Measurements from ENCODE around the gene MAP2K5. TPM values are rescaled to one million over a fixed set of nuclear protein-coding genes. Genes with fewer than 3 reads are reported as not detected.

Gene MAP2K5
- total and polyA plus RNA-seq, 10 of the 15 experiments (the other 5 are each of a cell fraction or from before 2014, with no cell fraction given), result 1.3 to 19.4 (median 9.6) TPM

GRCh38 chr15:67715170-67715569, 172.7 kb downstream of the MAP2K5 start:
- Histone ChIP-seq H3K9me3 (replicated peaks; ENCODE audit: control insufficient read depth, insufficient read depth, low read length) (no peaks in the 10 kb centered on the region), H3K27ac (ENCODE audit: control insufficient read depth, insufficient read depth) (no peak overlapping the region), H3K4me3 (no peak overlapping the region), H2AFZ (ENCODE audit: control insufficient read depth, low read depth, low read length) (no peak overlapping the region), H3K9ac (ENCODE audit: control insufficient read depth, insufficient read depth, low read length) (no peak overlapping the region), H3K79me2 (ENCODE audit: control insufficient read depth, insufficient read depth, low read length) (no peaks in the 10 kb centered on the region), H3K4me2 (ENCODE audit: control insufficient read depth, insufficient read depth) (no peak overlapping the region), H3K4me1 (ENCODE audit: control insufficient read depth, insufficient read depth, low read length) (no peaks in the 10 kb centered on the region), H3K36me3 (ENCODE audit: control insufficient read depth in 2 of 2, insufficient read depth in 2 of 2, low read length in 1 of 2) (no peaks in the 10 kb centered on the region; a peak in 1 of 4 replicates), H4K20me1 (ENCODE audit: control insufficient read depth, insufficient read depth) (no peaks in the 10 kb centered on the region), H3K27me3 (replicated peaks in 1 of 2; ENCODE audit: control insufficient read depth in 2 of 2, insufficient read depth in 2 of 2, low read length in 1 of 2) (no peaks in the 10 kb centered on the region)
- FAIRE-seq (no peak), DNase-seq (ENCODE audit: low read depth, low spot score) (no peak), ATAC-seq (no peak)
- intact Hi-C loops (cut with micrococcal nuclease; ENCODE audit: unreplicated experiment) (no loop called here), in situ Hi-C loops (cut with MboI) (no loop called here)
- ChIA-PET RAD21 (ENCODE audit: unreplicated experiment) (no interaction called here), SMC1A (ENCODE audit: uncharacterized antibody, unreplicated experiment) (interaction anchor here (0.9 kb wide), 3 partner anchors 20 to 29 kb away, joined by 3 to 4 read pairs (median 4); no protein-coding TSS in a partner anchor), POLR2A (interaction anchor here (0.6 kb wide), 1 partner anchor 1456 kb away, joined by 6 read pairs; no protein-coding TSS in a partner anchor), CTCF (no interaction called here)
- no TSS peak for BruUV-seq (replicated peaks)
- TF ChIP-seq ZNF24 (IDR thresholded peaks at IDR 0.05) (no peak), IKZF2 (IDR thresholded peaks at IDR 0.05) (no peak), NR2C1 (IDR thresholded peaks at IDR 0.05) (no peak), SIN3A (IDR thresholded peaks at IDR 0.05; ENCODE audit: low read depth, low read length) (no peak), ZNF384 (IDR thresholded peaks at IDR 0.05; ENCODE audit: borderline replicate concordance, low read depth, low read length) (no peak), ZSCAN29 (IDR thresholded peaks at IDR 0.05) (no peak), SMAD5 (IDR thresholded peaks at IDR 0.05; ENCODE audit: low read depth) (no peak), RAD21 (IDR thresholded peaks at IDR 0.05; ENCODE audit: insufficient read depth, low read depth, low read length) (no peak), PAX8 (IDR thresholded peaks at IDR 0.05) (no peak), FOXM1 (IDR thresholded peaks at IDR 0.05; ENCODE audit: low read depth, low read length) (no peak), ZBED1 (IDR thresholded peaks at IDR 0.05; ENCODE audit: borderline replicate concordance) (no peak), GATAD2B (conservative IDR thresholded peaks at IDR 0.05; ENCODE audit: low read depth) (no peak), ZZZ3 (IDR thresholded peaks at IDR 0.05; ENCODE audit: control insufficient read depth, insufficient read length, low read depth) (no peak), HDAC2 (IDR thresholded peaks at IDR 0.05) (no peak), CHD4 (IDR thresholded peaks at IDR 0.05) (no peak), RB1 (IDR thresholded peaks at IDR 0.05; ENCODE audit: borderline replicate concordance) (no peak)
- 100% methylated on average over 2 of the region's 2 CpGs for WGBS (ENCODE audit: insufficient coverage, insufficient replicate concordance, low lambda C conversion rate, missing lambda C conversion rate)

Measured in GM12878 (cell line).